Right hindlimb (tissue), 1 donor: ENCODE results near the gene SUGCT.

Experiments used
- DNase-seq: peaks from one replicate; pipeline ENCODE4 v3.0.0-alpha.2; 2018

The SUGCT gene

GRCh38 chr7:40698214-40698920, 563.6 kb downstream of the SUGCT start:
- DNase-seq = no peak

GRCh38 chr7:40698921-40699260, 564.1 kb downstream of the SUGCT start:
- DNase-seq = no peak

GRCh38 chr7:40700653-40701421, 566.0 kb downstream of the SUGCT start:
- peak; percentile 29 for DNase-seq

DNA sequence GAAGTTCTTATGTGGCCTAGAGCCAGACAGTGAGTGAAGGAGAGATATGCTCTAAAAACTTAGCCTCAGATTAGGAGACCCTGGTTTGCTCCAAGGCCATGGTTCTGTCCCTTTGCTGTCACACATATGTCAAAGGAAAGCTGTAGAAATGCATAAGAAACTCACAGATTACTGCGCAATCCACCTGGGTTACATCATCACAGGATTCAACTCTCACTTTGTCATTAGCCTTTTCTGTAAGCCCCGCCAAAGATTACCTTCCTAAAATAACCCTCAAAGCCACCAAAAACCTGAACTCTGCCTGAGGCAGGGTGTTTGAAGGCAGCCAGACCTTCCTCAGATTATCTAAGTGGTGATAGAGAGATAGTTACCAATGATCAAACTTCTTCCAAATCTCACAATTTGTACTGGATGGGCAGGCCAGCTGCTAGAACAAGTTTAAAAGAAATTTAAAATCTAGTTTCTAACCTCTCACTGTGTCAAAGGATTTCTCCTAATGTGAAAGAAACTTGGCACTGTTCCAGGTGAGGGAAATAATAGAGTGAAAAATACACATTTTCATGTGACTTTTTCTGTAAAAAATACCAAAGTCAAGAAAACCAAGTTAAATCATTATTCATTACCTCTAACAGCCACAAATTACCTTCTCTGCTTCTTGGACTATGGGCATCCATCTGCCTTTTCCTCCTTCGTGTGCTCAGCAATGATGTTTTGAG, 567.2 kb downstream of the SUGCT start:
- no peak for DNase-seq

DNA sequence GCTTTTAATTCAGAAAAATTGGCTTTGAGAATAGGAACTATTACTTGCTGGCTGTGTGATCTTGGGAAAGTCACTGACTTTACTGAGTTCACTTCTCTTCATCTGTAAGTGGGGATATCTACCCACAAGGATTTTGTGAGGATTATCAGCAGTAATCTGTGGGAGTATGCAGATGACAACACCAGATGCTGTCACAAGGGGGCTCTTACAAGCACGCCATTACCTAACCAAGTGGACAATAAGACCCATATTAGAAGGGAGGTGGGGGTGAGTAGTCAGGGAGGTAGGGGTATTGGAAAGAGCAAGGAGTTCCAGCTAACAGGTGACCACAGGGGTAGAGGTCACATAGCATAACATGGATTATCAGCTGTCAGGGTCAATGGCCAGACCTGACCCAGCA, 569.4 kb downstream of the SUGCT start:
- no peak for DNase-seq

DNA sequence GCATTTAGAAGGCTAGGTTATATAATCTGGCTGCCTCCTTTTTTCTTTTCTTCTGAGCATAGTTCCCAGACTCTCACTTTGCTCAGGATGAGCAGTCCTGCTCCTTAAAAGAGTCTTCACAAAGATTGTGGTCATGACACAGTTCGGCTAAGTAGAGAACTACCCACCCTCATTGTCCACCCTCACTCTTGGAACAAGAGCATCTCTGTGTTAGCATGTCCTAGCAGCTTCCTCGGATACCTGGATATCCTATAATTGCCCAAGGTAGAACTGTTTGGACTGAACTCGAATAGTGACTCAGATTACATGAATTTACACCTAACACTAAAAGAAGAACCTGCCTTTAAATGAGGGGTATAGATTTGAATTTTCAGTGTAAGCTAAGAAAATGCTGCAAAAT, 572.0 kb downstream of the SUGCT start:
- no peak for DNase-seq

GRCh38 chr7:40709062-40709964, 574.5 kb downstream of the SUGCT start:
- DNase-seq = no peak

GRCh38 chr7:40711706-40712105, 576.9 kb downstream of the SUGCT start:
- DNase-seq = no peak

GRCh38 chr7:40714363-40715052, 579.7 kb downstream of the SUGCT start:
- DNase-seq = no peak

- no peak for DNase-seq
Observed at GRCh38 chr7:40715053-40715430, 580.2 kb downstream of the SUGCT start.

- DNase-seq = no peak
Observed at GRCh38 chr7:40716052-40716451, 581.2 kb downstream of the SUGCT start.

GRCh38 chr7:40717242-40717641, 582.4 kb downstream of the SUGCT start:
- DNase-seq = peak; percentile 39

GRCh38 chr7:40720416-40720815, 585.6 kb downstream of the SUGCT start:
- DNase-seq = no peak

DNA sequence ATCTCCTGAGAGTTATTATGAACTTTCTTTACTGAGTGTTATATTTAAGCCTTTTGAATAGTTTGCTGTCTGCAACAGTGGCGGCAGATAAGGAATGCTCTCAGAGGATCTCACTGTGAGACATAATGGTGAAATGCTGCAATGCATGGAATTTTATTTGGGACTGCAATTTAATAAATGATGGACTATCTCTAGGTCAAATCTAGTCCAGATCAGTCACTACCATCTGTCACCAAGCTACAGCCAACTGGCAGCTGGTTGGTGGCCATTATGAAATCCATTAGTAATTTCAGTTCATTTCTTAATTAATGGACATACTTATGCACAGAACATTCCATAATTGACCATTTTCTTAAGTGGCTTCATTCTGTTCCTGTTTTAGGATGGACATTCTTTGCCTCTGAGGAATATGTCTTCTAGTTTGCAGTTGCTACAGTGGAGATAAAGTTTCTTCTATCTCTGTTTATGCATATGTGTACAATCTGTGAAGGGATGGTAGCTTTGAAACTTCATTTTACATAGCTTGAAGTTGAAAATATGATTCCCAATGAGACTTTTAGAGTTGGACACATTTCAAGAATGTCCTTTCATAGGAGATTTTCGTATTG, 586.6 kb downstream of the SUGCT start:
- no peak for DNase-seq

GRCh38 chr7:40722242-40722641, 587.4 kb downstream of the SUGCT start:
- DNase-seq = no peak

DNA sequence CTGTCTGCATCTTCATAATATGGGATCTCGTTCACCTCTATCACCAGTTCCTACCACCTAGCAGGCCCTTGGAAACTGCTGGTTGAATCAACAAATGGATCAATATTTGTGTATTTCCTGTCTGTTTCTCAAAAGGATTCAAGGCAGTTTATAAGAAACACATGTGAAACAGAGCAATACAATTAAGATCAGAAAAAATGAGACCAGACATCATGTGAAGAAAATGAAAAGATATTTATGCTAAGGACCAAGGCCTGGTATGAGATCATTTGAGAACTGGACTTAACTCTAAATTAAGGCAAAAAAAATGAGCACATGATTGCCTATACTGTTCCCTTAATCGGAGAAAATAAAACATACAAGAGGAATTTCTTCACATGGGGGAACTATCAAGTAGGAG, 589.0 kb downstream of the SUGCT start:
- no peak for DNase-seq

DNA sequence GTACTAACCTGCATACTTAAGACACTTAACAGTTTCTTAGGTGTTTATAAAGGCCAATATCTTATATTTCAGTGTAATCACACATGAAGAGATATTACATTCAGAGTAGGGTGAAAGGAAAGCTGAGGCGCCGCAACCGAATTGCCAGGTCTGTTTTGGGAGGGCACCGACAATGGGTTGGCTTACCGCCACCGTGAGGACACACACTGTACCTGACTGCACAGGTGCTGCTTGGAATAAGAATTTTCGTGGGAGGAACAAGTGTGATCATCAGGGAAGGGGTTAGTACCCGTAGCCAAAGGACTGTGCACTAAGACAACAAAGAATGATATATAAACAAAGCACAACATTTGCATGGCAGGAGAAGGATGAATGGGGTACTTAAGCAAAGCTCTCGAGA, 591.8 kb downstream of the SUGCT start:
- no peak for DNase-seq

- DNase-seq = no peak
Observed at GRCh38 chr7:40733114-40733513, 598.3 kb downstream of the SUGCT start.

- DNase-seq = no peak
Observed at GRCh38 chr7:40733578-40733977, 598.8 kb downstream of the SUGCT start.

GRCh38 chr7:40739257-40739656, 604.5 kb downstream of the SUGCT start:
- DNase-seq = no peak

GRCh38 chr7:40742270-40742669, 607.5 kb downstream of the SUGCT start:
- DNase-seq = no peak
